Measurements from ENCODE around the gene CCL13.

The CCL13 gene

DNA sequence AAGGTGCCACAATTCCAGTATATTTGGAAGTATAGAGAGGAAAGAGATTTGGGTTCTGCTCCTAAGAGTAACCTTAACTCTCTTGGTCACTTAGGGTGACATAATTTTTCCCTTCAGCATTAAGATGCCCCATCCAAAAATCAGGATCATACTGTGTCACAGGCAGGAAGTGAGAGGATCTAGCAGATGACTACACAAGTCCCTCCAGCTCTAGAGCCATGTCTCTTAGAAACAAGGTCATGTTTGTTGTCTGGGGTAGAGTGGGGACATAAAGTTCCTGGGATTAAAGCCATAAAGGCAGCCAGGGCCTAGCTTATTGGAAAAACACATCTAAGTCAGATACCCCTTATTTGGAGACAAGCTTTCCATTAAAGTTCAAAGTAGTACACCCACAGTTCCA lies 34.3 kb upstream of the CCL13 start:
- TF ChIP-seq TEAD4 (IDR thresholded peaks at IDR 0.05) (no peak), YY1 (IDR thresholded peaks at IDR 0.05; ENCODE audit: low read depth) (no peak), EGR1 (IDR thresholded peaks at IDR 0.05) (no peak), ZBTB7A (IDR thresholded peaks at IDR 0.05; ENCODE audit: low read depth) (no peak), NFIC (IDR thresholded peaks at IDR 0.05) (no peak), TCF12 (IDR thresholded peaks at IDR 0.05; ENCODE audit: low read depth) (no peak), RAD21 (IDR thresholded peaks at IDR 0.05; ENCODE audit: low read depth) (no peak), EP300 (IDR thresholded peaks at IDR 0.05; ENCODE audit: borderline replicate concordance) (no peak), CREB1 (IDR thresholded peaks at IDR 0.05; ENCODE audit: low read depth) (no peak), FOXM1 (IDR thresholded peaks at IDR 0.05; ENCODE audit: borderline replicate concordance, low read depth) (no peak), TAF1 (IDR thresholded peaks at IDR 0.05; ENCODE audit: low read depth) (no peak), CEBPB (IDR thresholded peaks at IDR 0.05) (no peak)
- TF ChIP-seq, protein P1, sequence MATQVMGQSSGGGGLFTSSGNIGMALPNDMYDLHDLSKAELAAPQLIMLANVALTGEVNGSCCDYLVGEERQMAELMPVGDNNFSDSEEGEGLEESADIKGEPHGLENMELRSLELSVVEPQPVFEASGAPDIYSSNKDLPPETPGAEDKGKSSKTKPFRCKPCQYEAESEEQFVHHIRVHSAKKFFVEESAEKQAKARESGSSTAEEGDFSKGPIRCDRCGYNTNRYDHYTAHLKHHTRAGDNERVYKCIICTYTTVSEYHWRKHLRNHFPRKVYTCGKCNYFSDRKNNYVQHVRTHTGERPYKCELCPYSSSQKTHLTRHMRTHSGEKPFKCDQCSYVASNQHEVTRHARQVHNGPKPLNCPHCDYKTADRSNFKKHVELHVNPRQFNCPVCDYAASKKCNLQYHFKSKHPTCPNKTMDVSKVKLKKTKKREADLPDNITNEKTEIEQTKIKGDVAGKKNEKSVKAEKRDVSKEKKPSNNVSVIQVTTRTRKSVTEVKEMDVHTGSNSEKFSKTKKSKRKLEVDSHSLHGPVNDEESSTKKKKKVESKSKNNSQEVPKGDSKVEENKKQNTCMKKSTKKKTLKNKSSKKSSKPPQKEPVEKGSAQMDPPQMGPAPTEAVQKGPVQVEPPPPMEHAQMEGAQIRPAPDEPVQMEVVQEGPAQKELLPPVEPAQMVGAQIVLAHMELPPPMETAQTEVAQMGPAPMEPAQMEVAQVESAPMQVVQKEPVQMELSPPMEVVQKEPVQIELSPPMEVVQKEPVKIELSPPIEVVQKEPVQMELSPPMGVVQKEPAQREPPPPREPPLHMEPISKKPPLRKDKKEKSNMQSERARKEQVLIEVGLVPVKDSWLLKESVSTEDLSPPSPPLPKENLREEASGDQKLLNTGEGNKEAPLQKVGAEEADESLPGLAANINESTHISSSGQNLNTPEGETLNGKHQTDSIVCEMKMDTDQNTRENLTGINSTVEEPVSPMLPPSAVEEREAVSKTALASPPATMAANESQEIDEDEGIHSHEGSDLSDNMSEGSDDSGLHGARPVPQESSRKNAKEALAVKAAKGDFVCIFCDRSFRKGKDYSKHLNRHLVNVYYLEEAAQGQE (IDR thresholded peaks at IDR 0.05; ENCODE audit: low read depth) = no peak
- TF ChIP-seq, protein P2, sequence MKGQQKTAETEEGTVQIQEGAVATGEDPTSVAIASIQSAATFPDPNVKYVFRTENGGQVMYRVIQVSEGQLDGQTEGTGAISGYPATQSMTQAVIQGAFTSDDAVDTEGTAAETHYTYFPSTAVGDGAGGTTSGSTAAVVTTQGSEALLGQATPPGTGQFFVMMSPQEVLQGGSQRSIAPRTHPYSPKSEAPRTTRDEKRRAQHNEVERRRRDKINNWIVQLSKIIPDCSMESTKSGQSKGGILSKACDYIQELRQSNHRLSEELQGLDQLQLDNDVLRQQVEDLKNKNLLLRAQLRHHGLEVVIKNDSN (IDR thresholded peaks at IDR 0.05) = no peak
- TF ChIP-seq, protein P3, sequence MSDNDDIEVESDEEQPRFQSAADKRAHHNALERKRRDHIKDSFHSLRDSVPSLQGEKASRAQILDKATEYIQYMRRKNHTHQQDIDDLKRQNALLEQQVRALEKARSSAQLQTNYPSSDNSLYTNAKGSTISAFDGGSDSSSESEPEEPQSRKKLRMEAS (IDR thresholded peaks at IDR 0.05) = no peak

DNA sequence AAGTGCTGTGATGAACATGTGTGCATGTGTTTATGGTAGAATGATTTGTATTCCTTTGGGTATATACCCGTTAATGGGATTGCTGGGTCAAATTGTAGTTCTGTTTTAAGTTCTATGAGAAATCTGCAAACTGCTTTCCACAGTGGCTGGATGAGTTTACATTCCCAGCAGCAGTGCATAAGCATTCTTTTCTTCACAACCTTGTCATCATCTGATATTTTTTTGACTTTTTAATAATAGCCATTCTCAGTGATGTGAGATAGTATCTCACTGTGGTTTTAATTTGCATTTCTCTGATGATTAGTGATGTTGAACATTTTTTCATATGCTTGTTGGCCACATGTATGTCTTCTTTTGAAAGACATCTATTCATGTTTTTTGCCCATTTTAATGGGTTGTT lies 18.6 kb upstream of the CCL13 start:
- TF ChIP-seq CEBPB (IDR thresholded peaks at IDR 0.05) (no peak), YY1 (IDR thresholded peaks at IDR 0.05; ENCODE audit: low read depth) (no peak), RAD21 (IDR thresholded peaks at IDR 0.05; ENCODE audit: low read depth) (no peak), EGR1 (IDR thresholded peaks at IDR 0.05) (no peak), TCF12 (IDR thresholded peaks at IDR 0.05; ENCODE audit: low read depth) (no peak), FOXM1 (IDR thresholded peaks at IDR 0.05; ENCODE audit: borderline replicate concordance, low read depth) (no peak), NFIC (IDR thresholded peaks at IDR 0.05) (no peak), ZBTB7A (IDR thresholded peaks at IDR 0.05; ENCODE audit: low read depth) (no peak), CREB1 (IDR thresholded peaks at IDR 0.05; ENCODE audit: low read depth) (no peak), TEAD4 (IDR thresholded peaks at IDR 0.05) (no peak), TAF1 (IDR thresholded peaks at IDR 0.05; ENCODE audit: low read depth) (no peak), EP300 (IDR thresholded peaks at IDR 0.05; ENCODE audit: borderline replicate concordance) (no peak)
- TF ChIP-seq, protein P2 (IDR thresholded peaks at IDR 0.05) = no peak
- TF ChIP-seq, protein P1 (IDR thresholded peaks at IDR 0.05; ENCODE audit: low read depth) = no peak
- TF ChIP-seq, protein P3 (IDR thresholded peaks at IDR 0.05) = no peak

DNA sequence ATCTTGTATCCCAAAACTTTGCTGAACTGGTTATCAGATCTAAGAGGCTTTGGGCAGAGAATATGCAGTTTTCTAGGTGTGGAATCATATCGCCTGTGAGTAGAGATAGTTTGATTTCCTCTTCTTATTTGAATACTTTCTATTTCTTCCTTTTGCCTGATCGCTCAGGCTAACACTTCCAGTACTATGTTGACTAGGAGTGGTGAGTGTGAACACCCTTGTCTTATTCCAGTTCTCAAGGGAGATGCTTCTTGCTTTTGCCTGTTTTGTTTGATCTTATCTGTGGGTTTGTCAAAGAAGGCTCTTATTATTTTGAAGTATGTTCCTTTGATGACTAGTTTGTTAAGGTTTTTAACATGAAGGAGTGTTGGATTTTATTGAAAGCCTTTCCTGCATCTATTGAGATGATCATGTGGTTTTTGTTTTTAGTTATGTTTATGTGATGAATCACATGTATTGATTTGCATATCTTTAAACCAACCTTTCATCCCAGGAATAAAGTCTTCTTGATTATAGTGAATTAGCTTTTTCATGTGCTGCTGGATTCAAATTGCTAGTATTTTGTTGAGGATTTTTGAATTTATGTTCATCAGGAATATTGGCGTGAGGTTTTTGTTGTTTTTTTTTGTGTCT lies 17.0 kb upstream of the CCL13 start:
- TF ChIP-seq EP300 (IDR thresholded peaks at IDR 0.05; ENCODE audit: borderline replicate concordance) = no peak
- no peak for TF ChIP-seq TCF12 (IDR thresholded peaks at IDR 0.05; ENCODE audit: low read depth)
- no peak for TF ChIP-seq RAD21 (IDR thresholded peaks at IDR 0.05; ENCODE audit: low read depth)
- TF ChIP-seq TAF1 (IDR thresholded peaks at IDR 0.05; ENCODE audit: low read depth) = no peak
- TF ChIP-seq, protein P3 (IDR thresholded peaks at IDR 0.05) = no peak
- TF ChIP-seq, protein P2 (IDR thresholded peaks at IDR 0.05) = no peak
- TF ChIP-seq CEBPB (IDR thresholded peaks at IDR 0.05) = no peak
- no peak for TF ChIP-seq YY1 (IDR thresholded peaks at IDR 0.05; ENCODE audit: low read depth)
- no peak for TF ChIP-seq FOXM1 (IDR thresholded peaks at IDR 0.05; ENCODE audit: borderline replicate concordance, low read depth)
- no peak for TF ChIP-seq TEAD4 (IDR thresholded peaks at IDR 0.05)
- no peak for TF ChIP-seq NFIC (IDR thresholded peaks at IDR 0.05)
- no peak for TF ChIP-seq ZBTB7A (IDR thresholded peaks at IDR 0.05; ENCODE audit: low read depth)
- TF ChIP-seq EGR1 (IDR thresholded peaks at IDR 0.05) = no peak
- TF ChIP-seq, protein P1 (IDR thresholded peaks at IDR 0.05; ENCODE audit: low read depth) = no peak
- no peak for TF ChIP-seq CREB1 (IDR thresholded peaks at IDR 0.05; ENCODE audit: low read depth)

Measured in Ishikawa (cell line).